Measurements from ENCODE around the gene ASPSCR1.
A peak's percentile ranks its signal among the peaks of the same experiment; 100 is the strongest.

Gene ASPSCR1, protein sequence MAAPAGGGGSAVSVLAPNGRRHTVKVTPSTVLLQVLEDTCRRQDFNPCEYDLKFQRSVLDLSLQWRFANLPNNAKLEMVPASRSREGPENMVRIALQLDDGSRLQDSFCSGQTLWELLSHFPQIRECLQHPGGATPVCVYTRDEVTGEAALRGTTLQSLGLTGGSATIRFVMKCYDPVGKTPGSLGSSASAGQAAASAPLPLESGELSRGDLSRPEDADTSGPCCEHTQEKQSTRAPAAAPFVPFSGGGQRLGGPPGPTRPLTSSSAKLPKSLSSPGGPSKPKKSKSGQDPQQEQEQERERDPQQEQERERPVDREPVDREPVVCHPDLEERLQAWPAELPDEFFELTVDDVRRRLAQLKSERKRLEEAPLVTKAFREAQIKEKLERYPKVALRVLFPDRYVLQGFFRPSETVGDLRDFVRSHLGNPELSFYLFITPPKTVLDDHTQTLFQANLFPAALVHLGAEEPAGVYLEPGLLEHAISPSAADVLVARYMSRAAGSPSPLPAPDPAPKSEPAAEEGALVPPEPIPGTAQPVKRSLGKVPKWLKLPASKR

DNA sequence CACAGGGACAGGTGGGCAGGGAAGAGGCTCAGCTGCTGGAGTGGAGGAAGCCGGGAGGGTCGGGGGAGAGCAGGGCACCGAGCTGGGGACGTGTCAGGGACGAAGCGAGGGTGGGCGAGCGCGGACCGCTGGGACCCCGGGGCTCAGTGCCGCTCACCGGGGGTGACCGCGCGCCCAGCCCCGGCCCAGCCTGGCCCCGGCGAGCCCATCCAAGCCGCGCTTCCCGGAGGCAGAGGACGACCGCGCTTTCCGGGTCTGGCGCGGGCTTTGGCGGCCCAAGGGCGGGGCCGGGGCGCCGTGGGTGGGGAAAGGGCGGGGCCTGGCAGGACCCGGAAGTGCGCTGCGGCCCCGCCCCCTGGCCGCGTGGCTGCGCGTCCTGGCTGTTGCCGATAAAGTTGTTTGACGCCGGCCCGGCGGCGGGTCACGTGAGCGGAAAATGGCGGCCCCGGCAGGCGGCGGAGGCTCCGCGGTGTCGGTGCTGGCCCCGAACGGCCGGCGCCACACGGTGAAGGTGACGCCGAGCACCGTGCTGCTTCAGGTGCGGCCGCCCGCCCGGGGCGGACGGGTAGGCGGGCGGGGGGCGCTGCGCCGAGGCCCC lies at the start of gene ASPSCR1:
TSS of gene ASPSCR1 (plus strand) at position 419 of the 598 bp plus-strand sequence. CDS start at position 437, 18 bp downstream.
- peak; percentile 75 to 88 for DNase-seq (ENCODE audit: low read depth in 2 of 2)

DNA sequence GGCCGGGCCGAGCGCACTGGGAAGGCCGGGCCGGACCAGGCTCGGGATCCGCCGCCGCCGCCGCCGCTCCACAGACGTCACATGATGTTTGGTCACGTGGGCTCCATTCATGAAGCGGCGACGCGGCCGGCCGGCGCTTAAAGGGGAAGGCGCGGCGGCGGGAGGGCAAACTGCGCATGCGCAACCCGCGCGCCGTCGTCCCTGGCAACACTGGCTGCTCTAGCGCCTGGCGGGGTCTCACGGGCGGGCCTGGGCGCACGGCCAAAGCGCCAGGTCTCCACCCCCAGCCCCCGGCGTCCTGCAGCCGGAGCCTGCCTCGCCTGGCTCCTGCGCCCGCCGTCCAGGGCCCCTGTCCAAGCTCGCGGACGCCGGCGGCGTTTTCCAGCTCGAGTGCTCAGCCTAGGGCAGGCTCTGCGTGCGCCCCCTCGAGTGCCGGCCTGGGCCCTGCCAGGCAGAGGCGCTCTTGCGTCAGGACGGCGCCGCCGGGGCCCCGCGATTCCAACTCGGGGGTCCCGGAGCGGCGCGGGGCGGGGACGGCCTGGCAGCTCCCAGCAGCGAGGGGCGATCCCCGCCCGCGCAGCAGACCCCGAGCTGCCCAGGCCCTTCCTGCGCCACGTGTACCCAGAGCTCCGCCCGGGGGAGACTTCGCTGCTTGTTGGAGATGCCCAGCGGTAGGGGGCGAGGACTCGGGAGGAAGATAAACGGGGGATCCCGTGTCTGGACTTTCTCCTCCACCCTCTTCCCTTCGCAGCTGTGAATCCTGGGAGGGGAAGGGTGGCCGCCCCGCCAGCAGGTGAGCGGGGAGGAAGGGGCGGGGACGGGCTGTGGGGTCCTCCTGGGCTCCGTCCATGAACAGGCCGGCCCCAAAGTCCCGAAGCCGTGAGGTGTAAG lies 49.5 kb upstream of the ASPSCR1 start, which contains the start of gene MAFG:
TSS of gene MAFG (minus strand) at position 83 of the 891 bp plus-strand sequence. CDS start 4,550 bp downstream, outside the sequence.
- peak; percentile 77 to 86 for DNase-seq (ENCODE audit: low read depth in 2 of 2)

DNA sequence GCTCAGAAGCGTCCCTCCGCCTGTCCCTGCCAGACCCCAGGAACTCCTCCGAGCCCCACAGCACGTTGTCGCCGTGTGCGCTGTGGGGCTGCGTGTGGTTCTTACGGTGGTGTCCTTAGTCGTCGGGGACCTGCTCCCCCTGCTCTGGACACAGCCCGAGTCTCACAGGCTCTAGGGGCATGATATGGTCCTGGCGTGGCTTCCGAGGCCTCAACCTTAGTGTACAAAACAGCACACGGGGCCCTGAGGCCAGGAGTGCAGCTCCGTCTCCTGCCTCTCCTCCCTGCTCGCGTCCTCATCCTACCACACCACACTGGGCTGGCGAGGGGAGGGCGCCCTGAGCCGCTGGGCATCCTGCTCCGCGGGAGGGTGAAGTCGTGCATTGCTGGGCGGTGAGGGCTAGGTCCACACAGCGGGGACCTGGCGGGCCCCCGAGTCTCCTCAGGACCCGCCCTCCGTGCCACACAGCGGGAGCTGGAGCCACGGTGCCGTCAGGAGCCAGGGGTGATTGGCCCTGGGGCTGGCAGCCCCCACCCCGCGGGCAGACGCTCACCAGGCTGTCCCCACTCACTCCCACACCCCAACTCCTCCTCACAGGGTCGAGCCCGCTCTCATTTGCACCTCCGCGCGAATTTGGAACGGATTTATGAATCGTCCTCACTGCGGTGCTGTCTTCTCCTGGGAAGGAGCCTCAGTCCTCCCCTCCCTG lies 48.7 kb upstream of the ASPSCR1 start:
- DNase-seq (ENCODE audit: low read depth in 2 of 2): no peak

DNA sequence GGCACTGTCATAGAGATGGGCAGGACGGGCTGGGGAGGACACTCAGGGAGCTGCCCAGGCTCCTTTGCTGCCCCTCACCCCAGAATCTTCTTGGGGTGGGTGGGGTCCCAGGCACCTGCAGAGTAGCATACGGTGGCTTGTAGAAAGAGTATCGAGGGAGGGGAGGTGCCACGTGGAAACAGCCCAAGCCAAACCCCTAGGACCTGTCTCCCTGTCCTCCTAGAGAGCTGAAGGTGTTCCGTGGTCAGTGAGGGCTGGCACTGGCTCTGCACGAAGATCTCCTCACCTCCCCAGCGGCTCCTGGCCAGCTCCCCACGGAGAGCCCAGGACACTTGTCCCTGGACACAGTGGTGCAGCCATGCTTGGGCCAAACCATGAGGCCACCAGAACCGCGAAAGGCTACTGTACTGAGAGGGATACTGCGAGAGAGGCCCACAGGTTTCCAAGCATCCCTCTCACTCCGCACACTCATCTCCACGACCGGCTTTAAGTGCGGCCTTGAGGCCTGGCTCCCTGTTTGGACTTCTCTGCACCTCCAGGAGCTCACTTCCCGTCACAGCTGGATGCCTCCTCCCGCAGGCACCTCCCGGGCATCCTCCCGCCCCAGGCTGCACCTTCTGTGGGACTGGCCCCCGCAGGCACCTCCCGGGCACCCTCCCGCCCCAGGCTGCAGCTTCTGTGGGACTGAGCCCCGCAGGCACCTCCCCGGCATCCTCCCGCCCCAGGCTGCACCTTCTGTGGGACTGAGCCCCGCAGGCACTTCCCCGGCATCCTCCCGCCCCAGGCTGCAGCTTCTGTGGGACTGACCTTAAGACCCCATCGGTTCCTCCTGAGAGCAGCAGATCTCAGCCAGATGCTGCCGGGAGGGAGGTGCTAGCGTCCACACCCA lies 47.9 kb upstream of the ASPSCR1 start:
- no peak for DNase-seq (ENCODE audit: low read depth in 2 of 2)

DNA sequence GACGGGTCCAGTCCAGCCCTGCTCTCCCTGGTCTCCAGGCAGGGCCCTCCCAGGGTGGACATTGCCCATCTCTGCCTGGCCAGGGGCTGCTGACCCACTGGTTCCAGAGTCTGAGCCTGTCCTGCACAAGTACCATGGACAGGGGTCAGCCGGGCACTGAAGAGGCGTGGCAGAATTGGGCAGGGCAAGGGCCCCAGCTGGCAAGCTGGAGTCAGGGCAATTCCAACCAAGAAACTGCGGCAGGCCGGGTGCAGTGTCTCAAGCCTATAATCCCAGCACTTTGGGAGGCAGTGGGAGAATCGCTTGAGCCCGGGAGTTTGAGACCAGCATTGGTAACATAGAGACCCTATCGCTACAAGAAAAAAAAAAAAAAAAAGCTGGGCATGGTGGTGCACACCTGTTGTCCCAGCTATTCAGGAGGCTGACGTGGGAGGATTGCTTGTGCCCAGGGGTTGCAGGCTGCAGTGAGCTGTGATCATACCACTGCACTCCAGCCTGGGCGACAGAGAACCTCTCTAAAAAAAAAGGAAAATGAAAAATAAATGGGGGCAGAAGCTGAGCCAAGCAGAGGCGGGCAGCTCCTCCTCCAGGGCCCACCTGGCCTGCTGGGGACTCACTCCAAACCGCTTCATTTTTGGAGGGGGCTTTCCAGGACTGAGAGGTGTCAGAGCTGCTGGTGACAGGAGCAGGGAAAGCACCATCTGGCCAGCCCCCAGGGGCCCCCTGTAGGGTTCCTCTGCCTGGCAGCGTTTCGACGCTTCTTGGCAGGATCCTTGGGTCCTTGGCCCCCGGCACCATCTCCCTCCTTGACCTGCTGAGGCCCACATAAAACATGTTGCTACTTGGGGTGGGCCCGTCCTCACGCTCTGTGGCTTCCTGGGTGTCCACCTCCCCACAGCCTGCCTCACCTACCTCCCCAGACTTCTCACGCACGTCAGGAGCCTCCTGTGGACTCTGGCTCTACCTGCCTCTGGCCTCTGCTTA lies 47.0 kb upstream of the ASPSCR1 start:
- DNase-seq (ENCODE audit: low read depth in 2 of 2): no peak

DNA sequence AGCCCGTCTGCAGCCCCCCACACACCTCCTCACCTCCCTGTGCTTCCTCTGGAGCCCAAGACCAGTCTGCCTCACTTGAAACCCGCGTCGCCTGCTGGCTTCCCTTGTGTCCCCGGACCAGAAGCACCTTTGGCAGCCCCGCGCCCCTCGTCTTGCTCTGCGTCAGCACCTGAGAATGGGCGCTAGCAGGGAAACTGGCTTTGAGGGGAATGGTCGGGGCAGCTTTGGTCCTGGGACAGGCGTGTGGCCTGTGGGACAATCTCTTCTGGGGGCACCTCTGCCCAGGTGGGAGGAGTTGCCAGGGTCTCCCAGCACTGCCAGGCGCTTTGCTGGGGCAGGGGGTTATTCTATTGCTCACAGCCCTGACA lies 46.3 kb upstream of the ASPSCR1 start:
- DNase-seq (ENCODE audit: low read depth in 2 of 2): no peak

DNA sequence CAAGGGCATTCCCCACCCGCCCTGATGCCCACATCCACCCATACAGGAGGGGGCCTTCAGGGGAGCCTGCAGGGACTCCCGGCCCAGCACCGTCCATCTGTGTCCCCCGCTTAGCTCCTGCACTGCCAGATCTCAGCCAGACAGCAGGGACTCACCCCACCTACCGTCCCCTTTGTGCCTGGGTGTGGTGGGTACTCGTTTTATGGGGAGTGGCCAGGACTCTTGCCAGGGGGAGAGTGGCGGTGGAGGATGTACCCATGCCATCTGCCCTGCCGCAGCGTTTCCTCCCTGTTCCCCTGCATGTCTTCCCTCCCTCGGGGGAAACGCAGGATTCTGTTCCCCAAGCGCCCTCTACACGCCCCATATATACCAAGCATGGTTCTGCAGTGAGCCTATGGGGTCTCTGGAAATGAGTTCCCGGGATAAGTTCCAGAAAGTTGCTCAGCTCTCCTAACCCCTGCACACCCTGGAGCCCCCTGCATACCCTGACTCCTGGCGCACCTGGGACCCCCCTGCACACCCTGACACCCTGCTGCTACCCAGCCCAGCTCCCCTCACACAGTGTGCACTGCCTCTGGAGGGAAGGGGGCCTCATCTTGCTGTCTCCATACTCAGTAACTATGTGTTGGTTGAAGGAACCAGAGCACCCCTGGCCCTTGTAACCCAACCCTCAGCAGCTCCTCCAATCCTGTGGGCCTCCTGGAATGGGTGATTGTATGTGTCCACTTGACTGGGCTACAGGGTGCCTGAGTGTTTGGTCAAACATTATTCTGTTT lies 45.7 kb upstream of the ASPSCR1 start:
- no peak for DNase-seq (ENCODE audit: low read depth in 2 of 2)

DNA sequence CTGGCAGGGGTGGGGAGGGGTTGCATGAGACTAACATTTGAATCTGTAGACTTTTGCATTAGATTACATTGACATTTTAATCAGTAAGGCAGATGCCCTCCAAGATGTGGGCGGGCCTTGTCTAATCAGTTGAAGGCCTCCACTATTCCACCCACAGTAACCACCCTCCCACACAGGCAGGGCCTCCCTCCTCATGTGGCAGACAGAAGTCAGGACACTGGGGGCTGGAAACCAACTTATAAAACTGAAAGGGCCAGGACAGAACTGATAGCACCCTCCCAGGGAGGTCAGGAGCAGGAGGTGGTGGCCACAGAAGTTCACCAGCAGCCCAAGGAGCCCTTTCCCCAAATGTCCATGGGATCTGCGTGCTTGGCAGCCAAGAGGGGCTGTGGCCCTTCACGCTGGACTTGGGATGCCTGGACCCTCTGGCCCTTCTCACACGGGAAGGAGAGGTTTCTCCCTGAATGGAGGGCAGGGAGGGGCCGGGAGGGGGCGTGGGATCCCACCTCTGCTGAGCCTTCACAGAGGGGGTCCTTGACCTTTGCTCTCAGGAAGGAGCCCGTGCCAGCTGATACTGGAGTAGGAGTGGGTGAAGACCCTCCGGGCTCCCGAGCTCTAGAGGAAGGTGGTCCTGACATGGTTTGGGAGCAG lies 45.0 kb upstream of the ASPSCR1 start:
- DNase-seq (ENCODE audit: low read depth in 2 of 2): no peak

DNA sequence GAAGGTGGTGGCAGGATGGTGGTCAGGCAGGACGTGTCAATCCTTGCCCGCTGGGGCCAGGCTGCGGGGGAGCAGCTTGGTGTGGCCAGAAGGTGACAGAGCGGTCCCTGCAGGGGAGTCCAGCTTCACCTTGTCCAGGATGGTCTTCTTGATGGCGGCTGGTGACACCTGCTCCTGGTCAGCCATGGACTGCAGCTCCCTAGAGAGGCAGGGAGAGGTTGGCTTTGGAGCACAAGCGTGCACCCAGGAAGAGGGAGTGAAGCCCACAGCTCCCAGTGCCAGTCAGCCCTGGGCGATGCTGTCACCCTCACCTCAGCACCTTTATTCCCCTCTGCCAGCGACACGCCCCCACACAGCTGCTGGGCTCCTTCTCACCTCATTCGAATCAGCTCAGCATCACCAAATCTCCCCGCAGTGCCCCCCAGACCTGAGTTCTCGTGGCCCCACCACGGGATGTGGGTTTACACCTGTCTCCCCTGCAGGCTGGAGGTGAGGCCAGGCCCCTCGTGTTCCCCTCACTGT lies 44.2 kb upstream of the ASPSCR1 start:
- no peak for DNase-seq (ENCODE audit: low read depth in 2 of 2)

DNA sequence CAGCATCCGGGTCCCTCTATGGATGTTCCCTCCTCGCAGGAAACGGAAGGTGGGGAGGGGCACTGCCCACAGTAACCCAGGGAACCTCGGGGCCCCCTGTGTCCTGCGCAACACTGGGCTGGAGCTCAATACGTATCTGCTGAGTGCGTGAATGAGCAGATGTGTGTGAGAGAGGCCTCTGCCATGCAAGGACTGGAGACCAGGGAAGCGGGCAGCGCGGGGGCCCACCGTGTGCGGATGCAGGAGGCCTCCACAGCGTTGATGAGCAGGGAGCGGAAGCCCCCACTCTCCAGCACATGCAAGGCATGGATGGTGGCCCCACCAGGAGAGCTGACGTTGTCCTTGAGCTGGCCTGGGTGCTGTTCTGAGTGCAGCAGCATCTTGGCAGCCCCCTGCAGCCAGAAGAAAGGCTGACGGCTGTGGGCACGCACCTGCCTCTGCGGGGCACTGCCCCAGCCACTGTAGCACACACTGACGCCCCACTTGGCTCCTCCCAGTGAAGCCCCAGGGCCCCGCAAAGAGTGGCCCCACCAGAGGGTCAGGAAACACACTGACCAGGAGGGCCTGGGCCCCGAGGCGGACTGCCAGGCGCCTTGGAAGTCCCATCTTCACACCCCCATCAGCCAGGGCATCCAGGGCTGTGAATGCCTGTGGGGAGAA lies 43.2 kb upstream of the ASPSCR1 start:
- DNase-seq (ENCODE audit: low read depth in 2 of 2): no peak

DNA sequence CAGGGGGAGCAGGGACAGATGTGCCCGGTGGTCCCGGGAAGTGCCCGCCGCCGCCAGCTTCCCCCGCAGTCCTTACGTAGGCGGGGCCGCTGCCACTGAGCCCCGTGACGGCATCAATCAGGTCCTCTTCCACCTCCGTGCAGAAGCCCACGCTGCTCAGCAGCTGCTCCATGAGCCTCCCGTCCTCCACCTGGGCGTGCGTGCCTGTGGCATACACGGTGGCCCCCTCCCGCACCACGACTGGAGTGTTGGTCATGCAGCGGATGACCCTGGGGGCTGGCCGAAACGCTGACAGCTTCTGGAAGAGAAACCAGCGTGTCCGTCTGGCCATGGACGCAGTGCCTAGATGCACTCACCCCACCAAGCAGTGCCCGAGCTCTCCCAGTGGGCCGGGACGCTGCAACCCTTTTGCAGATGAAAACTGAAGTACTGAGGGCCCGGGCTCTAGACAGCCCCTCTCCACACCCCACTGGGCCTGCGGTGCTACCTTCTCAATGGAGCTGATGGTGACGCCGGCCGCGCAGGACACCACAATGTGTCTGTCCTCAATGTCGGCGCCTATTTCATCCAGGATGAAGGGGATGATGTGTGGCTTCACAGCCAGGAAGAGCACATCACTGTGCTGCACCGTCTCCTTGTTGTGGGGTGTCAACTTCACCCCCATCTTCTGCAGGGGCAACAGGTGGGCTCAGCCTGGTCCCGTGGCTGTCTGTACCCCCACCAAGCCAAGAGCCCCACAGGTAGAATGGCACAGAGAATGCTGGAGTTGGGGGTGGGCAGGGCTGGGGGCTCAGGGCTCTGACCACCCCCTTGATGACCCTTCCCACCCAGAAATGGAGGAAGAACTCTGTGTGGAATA lies 42.4 kb upstream of the ASPSCR1 start:
- DNase-seq (ENCODE audit: low read depth in 2 of 2): no peak

DNA sequence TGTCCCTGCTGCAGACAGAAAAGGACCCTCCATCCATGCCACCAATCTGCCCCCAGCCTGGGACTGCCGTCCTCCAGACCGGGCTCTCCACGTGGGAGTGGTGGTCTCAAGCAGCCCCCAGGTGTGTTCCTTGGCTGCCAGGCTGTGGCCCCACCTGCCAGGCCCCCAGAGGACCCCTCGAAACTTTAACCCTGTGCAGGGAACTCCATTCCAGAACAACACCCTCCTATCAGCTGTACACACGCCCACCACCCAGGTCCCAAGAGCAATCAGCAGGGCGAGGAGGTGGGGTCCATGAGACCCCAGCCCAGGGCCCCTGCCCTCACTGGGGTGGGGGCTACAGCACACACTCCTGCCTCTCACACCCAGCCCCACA lies 41.7 kb upstream of the ASPSCR1 start:
- DNase-seq (ENCODE audit: low read depth in 2 of 2): no peak

DNA sequence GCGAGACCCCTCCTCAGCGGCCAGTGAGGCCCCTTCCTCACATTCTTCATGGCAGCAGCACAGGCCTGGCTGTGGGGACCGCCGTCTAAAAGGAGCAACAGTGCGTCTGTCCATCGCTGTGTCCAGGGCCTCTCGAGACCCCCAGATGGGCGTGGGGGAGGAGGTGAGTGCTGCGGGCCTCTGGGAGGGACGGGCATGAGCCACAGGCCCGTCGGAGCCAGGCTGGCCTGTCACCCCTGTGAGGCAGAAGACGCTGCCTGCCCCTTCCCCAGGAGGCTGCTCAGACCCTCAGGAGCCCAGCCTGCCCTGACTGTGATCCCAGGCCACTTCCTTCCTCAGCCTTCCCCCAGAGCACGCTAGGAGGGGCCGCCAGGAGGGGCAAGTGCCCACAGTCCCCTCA lies 38.2 kb upstream of the ASPSCR1 start:
- DNase-seq (ENCODE audit: low read depth in 2 of 2): no peak

DNA sequence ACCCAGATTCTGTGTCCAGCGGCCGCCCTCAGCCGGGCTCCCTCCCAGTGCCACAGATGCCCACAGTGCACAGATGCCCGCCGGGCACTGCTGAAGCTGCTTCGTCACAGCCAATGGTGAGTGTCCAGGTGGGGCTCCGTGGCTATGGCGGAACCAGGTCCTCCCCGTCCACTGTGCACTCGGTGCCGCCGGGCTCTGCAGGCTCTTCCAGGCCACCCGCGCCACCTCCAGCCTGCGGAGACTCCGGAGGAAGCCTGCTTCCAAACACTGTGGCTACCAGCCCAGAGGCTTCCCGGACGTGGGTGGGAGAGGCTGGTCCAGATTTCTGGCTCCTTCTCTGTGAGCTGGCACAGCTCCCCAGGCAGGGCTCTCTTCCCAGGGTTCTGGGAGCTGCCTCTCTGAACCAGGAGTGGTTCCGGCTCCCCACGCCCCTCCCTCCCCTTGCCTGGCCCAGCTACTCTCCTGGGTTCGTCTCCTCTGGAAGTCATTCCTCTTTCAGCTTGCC lies 37.5 kb upstream of the ASPSCR1 start:
- no peak for DNase-seq (ENCODE audit: low read depth in 2 of 2)

DNA sequence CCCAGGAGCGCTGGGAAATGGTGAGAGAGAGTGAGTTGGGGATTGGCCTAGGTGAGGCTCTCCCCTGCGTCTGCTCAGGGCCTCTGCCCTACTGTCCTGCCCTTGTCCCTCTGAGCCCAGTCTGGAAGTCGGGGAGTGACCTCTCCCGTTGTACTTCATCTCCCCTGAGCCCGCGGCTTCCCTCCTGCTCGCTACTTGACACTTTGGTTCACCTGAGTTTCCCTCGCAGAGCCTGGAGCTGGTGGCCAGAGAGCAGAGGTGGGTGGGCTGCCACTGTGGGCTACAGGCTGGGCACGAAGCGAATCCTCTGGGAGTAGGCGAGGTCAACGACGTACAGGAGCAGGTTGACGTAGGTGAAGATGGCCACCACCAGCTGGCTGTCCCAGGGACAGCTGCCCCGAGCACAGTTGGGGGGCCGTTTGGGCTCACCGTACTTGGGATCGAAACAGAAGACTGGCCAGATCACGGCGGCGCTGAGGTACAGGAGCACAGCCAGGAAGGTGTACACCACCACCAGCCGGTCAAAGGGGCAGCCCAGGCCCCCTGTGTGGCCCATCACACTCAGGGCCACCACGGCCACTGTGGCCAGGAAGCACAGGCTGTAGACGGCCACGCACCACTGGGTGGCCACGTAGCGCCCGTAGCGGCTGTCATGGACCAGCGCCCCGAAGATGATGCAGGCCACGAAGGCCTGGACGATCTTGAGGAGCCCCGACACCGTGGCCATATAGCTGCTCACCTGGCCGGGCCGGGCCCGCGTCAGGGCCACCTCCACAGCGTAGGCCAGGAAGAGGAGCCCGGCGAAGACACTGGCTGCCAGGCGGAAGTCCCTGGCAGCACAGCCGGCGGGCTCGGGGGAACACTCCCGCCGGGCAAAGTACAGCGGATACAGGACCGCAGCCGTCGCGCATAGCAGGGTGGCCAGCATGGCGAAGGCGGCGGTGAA lies 36.6 kb upstream of the ASPSCR1 start:
- DNase-seq (ENCODE audit: low read depth in 2 of 2): no peak

Data from stimulated activated CD8-positive, alpha-beta memory T cell treated with anti-CD3 and anti-CD28 coated beads, Interleukin-7, amount 100 ng/mL, for 4 hours (primary cell).